Dedifferentiated amniotic fluid mesenchymal stem cell (primary cell): ENCODE measurements around the gene ZNF724.
"Not testable (repeated sequence)": the region's sequence is repeated elsewhere in the genome, so short reads cannot be mapped to it uniquely, and the experiment has no call there.

Source experiments
- DNase-seq: peaks from one replicate; pipeline ENCODE4 v3.0.0-alpha.2; 2016; ENCODE audit errors: extremely low spot score

ZNF724 gene

DNA sequence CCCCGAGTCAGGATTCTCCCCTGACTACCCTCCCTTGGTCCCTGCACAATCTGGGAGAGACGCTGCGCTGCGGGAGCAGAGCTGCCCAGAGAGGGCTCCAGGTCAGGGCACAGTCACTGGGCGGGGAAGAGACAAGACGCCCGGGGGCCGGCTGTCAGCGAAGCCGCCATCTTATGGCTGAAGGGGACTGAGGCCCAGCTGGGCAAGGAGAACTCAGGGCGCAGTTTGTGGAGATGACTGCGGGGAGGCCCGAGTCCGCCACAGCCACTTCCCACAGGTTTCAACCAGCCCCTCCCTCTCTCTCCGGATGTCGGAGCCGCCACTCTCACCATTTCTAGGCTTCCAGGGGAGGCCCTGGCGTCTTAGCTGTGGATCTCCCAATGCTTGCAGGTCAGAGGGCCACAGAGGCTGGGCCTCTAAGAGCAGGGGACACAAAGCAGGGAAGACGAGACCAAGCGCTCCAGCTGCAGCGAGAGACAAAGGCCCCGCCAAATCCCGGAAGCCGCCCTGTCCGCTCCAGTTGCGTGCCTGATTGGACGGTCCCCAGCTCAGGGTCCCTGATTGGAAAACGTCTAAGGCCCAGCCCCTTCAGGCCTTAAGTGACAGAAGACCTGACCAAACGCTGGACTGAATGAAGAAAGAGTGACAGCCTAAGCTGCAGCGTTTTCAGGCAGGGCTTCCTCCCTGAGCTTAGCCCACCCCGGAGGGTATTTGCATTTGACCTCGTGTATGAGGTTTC lies at the start of gene ZNF724:
Gene ZNF724, minus strand, starts transcription at position 484 of the 739 bp plus-strand sequence. Its CDS starts 152 bp downstream, at position 332.
- DNase-seq = peak; percentile 98

DNA sequence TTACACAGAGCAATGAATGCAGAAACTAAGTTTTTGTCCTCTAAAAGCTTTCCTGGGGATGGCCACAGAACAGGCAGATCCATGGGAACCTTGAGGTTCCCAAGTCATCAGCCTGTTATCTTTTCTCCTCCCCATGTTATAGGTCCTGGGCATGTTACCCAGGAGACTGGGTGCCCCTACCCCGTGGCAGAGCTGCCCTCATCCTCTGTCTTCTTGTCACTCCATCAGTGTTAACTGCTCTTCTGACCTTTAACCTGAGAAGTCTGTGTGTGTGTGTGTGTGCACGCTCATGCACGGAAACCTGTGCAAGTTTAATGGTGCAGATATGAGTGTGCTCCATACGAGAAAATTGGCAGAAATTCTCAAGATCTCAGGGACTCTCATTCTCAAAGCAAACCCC lies 43.9 kb upstream of the ZNF724 start:
- no peak for DNase-seq

DNA sequence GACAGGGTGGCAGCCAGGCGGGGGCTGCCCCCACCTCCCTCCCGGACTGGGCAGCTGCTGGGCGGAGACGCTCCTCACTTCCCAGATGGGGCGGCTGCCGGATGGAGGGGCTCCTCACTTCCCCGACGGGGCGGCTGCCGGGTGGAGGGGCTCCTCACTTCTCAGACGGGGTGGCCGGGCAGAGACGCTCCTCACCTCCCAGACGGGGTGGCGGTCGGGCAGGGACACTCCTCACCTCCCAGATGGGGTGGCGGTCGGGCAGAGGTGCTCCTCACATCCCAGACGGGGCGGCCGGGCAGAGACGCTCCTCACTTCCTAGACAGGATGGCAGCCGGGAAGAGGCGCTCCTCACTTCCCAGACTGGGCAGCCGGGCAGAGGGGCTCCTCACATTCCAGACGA lies 39.8 kb upstream of the ZNF724 start:
- DNase-seq = not testable (repeated sequence)

DNA sequence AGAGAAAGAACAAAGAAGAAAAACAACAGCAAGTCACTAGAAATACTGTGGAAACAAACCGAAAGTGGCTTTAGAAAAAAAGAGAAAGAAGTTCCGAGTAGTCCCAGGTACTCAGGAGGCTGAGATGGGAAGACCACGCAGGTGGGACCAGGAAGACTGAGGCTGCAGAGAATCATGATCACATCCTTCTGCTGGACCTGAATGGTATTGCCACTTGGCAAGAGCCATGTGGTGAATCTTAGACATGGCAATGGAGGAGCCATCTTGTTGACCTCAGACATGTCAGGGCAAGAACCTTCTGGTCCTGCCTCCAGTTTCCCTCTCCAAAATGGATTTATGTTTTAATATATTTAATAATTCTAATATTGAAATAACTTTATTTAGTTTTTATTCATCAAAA lies 37.4 kb upstream of the ZNF724 start:
- no peak for DNase-seq

DNA sequence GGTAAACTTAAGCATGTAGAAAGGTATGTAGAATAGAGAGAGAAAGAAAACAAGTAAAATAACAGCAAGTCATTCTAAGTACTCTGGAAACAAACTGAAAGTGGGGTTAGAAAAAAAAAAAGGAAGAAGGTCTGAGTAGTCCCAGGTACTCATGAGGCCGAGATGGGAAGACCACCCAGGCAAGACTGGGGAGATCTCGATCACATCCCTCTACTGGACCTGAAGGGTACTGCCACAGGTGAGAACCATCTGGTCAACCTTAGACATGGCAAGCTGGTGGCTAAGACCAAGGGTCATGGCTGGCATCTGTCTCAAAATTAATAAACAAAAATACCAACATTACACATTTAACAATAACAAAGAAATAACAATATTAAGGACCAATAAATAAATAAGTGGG lies 36.3 kb upstream of the ZNF724 start:
- DNase-seq = no peak

DNA sequence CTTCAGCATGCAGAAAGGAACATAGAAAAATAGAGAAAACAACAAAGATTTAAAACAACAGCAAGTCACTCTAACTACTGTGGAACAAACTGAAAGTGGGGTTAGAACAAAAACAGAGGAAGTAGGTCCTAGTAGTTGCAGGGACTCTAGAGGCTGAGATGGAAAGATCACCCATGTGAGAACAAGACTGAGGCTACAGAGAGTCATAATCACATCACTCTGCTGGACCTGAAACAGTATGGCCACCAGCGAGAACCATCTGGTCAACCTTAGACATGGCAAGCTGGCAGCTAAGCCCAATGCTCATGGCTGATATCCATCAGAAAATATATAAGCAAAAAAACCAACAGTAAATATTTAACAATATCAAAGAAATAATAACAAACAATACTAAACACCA lies 35.8 kb upstream of the ZNF724 start:
- no peak for DNase-seq

DNA sequence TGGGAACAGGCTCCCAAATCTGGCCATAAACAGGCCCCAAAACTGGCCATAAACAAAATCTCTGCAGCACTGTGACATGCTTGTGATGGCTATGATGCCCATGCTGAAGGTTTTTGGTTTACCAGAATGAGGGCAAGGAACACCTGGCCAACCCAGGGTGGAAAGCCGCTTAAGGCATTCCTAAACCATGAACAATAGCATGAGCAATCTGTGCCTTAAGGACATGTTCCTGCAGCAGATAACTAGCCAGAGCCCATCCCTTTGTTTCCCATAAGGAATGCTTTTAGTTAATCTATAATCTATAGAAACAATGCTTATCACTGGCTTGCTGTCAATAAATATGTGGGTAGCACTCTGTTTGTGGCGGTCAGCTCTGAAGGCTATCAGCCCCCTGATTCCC lies 35.1 kb upstream of the ZNF724 start:
- DNase-seq = not testable (repeated sequence)

DNA sequence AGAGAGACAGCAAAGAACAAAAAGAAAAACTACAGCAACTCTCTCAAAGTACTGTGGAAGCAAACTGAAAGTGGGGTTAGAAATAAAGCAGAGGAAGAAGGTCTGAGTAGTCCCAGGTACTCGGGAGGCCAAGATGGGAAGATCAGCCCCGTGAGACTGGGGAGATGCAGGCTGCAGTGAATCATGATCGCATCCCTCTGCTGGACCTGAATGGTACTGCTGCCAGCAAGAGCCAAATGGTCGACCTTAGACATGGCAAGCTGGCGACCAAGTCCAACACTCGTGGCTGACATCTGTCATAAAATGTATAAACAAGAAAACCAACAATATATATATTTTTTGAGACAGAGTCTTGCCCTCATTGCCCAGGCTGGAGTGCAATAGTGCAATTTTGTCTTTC lies 33.7 kb upstream of the ZNF724 start:
- DNase-seq = no peak

DNA sequence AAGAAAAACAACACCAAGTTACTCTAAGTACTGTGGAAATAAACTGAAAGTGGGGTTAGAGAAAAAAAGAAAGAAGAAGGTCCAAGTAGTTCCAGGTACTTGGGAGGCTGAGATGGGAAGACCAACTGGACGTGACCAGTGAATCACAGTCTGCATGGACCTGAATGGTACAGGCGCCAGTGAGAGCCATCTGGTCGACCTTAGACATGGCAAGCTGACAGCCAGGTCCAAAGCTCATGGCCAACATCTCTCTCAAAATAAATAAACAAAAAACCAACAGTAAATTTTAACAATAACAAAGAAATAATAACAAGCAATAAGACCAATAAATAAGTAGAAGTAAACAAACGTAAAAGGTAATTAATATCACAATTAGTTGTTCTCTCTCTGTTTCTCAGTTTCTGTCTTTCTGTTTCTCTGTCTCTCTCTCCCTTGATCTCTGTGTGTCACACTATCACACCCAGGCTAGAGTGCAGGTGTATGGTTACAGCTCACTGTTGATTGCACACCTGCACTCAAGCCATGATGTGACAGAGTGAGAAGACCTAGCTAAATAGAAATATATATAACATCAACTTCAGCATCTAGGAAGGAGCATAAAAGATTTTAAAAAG lies 31.6 kb upstream of the ZNF724 start:
- DNase-seq = no peak

DNA sequence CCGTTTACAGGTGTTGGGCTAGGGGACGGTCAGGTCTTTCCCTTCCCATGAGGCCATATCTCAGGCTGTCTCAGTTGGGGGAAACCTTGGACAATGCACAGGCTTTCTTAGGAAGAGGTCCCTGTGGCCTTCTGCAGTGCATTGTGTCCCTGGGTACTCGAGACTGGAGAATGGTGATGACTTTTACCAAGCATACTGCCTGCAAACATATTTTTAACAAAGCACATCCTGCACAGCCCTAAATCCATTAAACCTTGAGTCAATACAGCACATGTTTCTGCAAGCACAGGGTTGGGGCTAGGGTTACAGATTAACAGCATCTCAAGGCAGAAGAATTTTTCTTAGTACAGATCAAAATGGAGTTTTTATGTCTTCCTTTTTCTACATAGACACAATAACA lies 27.9 kb upstream of the ZNF724 start:
- not testable (repeated sequence) for DNase-seq

DNA sequence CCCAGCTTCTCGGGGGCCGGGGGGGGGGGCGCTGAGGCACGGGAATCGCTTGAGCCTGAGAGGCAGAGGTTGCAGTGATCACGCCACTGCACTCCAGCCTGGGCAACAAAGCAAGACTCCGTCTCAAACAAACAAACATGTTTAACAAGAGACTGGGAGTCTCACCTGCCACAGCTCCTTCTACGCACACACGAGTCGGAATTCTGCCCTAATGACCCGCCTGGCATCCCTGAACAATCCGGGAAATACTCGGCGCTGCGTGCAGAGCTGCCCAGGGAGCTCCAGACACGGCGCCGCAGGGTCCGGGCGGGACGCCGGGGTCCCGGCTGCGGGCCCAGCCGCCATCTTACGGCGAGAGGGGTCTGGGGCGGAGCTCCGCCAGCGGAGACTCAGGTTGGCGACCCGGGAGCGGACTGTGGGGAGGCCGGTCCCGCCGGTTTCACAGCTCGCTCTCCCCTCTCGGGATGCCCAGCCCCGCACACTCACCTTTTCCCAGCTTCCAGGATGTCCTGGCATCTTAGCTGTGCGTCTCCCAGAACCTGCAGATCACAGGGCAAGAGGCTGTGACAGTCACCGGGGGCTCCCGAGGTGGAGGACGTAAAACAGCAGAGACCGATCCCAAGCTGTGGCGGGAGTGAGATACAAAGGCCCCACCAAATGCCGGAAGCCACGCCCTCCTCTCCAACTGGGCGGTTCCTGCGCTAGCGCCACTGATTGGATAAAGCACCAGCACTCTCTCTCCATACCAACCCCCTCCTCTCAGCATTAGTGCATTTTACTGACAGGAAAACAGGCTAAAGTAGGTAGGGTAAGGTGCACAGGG lies 23.6 kb upstream of the ZNF724 start:
- DNase-seq = peak; percentile 87

DNA sequence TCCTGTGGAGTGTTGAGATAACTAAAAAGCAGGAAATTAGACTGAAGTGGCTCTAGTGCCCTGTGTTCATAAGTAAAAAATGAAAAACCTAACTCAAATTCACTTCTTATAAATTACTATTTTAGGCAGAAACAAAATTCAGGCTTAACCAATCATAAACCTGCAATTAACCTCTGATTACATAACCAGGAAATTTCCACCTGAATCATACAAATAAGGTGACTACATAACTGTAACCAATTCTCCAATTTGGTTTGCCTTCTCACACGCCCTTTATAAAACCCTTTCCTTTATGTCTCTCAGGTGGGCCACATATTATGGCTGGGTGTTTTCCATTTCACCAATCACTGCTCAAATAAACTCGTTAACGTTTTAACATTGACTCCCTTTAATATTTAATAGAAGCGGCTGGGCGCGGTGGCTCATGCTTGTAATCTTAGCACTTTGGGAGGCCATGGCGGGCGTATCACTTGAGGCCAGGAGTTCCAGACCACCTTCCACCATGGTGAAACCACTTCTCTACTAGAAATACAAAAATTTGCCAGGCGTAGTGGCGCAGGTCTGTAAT lies 22.9 kb upstream of the ZNF724 start:
- no peak for DNase-seq

DNA sequence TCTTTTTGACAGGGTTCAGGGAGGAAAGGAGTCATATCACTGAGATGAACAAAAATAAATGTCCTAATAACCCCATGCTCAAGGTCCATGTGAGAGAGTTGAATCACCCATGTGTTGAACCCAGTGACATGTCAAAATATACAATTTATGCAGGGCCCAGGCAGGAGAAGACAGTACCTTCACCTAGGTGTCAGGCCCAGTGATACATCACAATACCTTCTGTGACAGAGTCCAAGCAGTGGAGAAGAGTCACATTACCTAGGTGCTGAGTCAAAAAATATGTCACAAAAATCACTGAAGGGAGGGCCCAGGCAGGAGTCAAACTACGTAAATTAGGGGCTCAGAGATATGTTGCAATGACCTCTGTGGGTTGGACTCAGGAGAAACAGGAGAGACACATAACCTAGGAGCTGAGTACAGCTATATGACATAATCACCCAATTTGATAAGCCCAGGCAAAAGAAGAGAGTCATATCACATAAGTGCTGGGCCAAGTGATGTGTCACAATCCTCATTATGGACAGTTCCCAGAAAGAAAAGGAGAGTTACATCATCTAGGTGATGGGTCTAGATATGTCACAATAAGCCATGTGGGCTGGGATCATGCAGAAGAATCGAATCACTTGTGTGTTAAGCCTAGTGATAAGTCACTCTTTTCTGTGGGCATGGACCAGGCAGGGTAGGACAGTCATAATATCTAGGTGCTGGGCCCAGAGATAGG lies 13.8 kb upstream of the ZNF724 start:
- DNase-seq = no peak

DNA sequence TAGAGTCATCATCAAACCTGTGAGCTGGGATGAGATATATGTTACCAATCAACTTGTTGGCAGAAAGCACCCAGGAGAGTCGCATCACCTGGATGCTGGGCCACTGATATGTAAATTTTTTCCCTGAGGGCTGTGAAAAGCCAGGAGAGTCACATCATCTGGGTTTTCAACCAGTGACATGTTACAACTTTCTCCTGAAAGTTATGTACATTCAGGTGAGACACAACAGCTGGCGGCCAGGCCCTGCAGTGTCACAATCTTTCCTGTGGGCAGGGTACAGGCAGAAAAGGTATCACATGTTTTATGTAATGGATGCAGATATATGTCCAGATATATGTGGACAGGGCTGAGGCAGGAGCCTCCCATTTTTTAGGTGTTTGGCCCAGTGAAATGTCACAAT lies 13.2 kb upstream of the ZNF724 start:
- no peak for DNase-seq

DNA sequence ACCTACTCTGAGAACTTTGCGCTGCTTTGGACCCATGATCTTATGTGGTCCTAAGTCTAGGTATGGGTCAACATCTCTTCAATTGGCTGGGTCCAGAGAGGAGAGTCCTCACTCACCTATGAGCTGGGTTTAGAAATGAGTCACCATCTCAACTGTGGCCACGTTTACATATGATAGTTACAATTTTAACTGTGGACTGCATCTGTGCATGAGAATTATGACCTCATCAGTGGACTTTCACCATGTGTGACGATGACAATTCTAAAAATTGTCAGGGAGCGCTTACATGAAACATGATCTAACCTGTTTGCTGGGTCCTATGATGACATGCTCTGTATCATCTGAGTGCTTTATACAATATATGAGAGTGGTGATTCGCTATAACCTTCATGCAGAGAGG lies 12.7 kb upstream of the ZNF724 start:
- no peak for DNase-seq

DNA sequence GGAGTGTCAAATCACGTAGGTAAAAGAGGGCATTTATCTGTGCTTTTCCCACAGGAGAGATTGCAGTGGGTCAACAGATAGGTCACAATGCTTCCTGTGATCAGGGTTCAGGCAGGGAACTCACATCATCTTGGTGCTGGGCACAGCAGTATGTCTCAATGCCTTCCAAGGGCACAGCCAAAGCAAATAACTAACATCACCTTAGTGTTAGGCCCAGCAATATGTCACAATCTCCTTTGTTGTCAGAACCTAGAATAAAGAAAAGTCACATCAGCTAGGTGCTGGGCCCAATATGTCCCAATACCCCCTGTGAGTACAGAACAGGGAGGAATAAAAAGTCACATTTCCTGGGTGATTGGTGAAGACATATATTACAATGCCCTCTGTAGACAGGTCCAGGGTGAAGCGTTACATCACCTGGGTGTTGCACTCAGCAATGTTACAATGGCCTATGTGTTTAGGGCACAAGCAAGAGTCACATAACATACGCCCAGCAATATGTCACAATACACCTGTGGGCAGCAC lies 11.4 kb upstream of the ZNF724 start:
- DNase-seq = no peak

DNA sequence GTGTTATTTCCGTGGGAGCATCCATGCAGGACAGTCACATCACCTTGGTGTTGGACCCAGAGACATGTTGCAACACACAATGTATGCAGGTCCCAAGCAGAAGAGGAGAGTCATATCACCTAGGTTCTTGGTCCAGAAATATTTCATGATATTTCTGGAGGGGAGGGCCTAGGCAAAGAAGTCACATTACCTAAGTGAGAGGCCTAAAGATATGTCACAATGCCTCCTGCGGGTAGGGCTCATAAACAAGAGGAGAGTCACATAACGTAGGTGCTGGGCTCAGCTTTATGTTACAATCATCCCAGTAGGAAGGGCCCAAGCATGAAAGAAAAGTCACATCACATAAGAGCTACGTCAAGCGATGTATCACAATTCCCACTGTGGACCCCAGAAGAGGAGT lies 10.8 kb upstream of the ZNF724 start:
- DNase-seq = no peak

DNA sequence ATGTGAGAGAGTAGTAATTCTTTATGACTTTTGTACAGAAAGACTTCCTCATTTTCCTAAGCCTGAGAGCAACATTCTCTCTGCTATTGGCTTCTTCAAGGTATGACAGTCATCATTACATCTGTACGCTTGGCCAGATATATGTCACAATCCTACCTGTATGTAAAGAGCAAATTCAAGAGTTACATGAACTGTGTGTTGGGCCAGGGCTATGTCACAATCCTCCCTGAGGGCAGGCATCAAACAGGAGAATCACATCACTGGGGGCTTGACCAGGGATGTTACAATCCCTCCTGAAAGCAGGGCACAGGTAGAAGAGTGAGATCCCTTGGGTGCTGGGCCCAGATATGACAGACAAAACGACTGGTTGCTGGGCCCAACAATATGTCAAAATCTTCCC lies 9.8 kb upstream of the ZNF724 start:
- DNase-seq = no peak

DNA sequence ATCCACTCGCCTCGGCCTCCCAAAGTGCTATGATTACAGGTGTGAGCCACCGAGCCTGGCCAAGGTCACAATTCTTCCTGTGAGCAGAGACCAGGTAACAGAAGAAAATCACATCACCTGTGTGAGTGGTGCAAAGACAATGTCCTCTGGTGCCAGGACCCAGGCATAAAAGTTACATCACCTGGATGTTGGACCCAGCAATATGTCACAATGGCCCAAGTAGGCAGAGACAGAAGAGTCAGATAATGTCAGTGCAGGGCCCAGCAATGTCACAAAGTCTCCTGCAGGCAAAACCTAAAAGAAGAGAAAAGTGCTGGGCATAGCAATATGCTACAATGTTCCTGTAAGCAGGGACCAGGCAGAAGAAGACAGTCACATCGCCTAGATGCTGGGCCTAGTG lies 5.5 kb upstream of the ZNF724 start:
- DNase-seq = no peak

DNA sequence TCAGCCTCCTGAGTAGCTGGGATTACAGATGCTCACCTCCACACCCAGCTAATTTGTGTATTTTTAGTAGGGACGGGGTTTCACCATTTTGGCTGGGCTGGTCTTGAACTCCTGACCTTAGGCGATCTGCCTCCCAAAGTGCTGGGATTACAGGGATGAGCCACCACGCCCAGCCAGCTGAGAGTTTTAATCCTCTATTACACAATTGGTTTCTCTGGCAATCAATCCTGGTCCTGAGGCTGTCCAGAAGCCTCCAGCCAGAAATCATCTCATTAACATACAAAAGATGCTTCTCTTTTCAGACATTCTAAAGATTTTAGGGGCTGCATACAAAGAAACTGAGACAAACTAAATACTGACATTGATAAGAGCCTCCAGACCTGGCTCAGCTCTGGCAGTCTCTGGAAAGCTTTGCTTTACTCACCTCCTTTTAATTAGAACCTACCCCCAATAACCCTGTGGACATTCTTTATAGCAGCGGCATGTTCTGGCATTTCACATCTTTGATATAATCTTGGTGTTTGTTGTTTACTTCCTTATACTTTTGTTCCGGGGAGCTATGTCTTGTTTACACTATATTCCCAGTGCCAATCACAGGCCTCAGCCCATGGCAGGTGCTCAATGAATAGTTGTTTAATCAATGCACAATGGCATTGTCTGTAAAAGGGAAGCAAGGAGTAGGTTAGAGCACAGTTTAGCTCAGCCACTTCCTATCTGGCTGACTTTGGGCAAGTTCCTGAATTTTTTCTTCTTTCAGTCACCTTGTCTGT lies 4.1 kb upstream of the ZNF724 start:
- DNase-seq = no peak

DNA sequence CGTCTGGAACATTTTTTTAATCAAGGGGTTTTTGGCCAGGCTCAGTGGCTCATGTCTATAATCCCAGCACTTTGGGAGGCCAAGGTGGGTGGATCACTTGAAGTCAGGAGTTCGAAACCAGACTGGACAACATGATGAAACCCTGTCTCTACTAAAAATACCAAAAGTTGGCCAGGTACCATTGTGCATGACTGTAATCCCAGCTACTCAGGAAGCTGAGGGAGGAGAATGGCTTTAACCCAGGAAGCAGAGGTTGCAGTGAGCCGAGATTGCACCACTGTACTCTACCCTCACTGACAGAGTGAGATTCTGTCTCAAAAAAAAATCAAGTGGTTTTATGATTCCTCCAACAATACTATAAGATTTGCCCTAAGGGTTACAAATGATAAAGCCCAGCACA lies 3.1 kb upstream of the ZNF724 start:
- not testable (repeated sequence) for DNase-seq
